Caco-2 (cell line): ENCODE data around the gene HRH4. TPM values are rescaled to one million over a fixed set of nuclear protein-coding genes. Genes with fewer than 3 reads are reported as not detected.

ENCODE experiments used
- BruUV-seq: library from RNA; stranded (reverse); fragments of 400-500 nt; replicated peaks from 2 replicates; lab custom pipeline; 2021; lab: Mats Ljungman, UMichigan
- CTCF ChIA-PET: fragments of 300-600 bp; sonication (Branson Sonifier 250); formaldehyde crosslinking; loops from one replicate; lab custom pipeline; 2022; ENCODE audit warnings: antibody characterized with exemption; lab: Charles Lee
- POLR2A ChIA-PET: fragments of 300-600 bp; sonication (Branson Sonifier 250); formaldehyde crosslinking; loops from one replicate; lab custom pipeline; 2022; ENCODE audit warnings: antibody characterized with exemption; lab: Charles Lee
- DNase-seq, 2 experiments: peaks; one replicate each; pipeline versions ENCODE4 v3.0.0 to v3.0.0-alpha.2; 2020 to 2022
- H3K27me3 ChIP-seq: replicated peaks from 2 replicates; pipeline ENCODE4 v1.6.0; 2011; ENCODE audit warnings: low read length; ENCODE audit not compliant: control insufficient read depth, insufficient read depth
- H3K36me3 ChIP-seq: 2 replicates; pipeline ENCODE4 v1.5.1; 2011; ENCODE audit warnings: low read length; ENCODE audit not compliant: control insufficient read depth, insufficient read depth
- H3K4me1 ChIP-seq: fragments of 250-450 bp; sonication (Bioruptor Pico); 2 replicates; pipeline ENCODE4 v1.5.1; 2020; ENCODE audit warnings: mild to moderate bottlenecking
- H3K4me3 ChIP-seq: 2 replicates; pipeline ENCODE4 v1.5.1; 2011; ENCODE audit warnings: low read depth, mild to moderate bottlenecking, control low read depth, low read length
- H3K9me3 ChIP-seq: fragments of 250-450 bp; sonication (Bioruptor Pico); 2 replicates; pipeline ENCODE4 v1.5.1; 2020; ENCODE audit warnings: mild to moderate bottlenecking, moderate library complexity
- H3K27ac Mint-ChIP-seq: one replicate; pipeline ENCODE4 v1.8.0; 2022; ENCODE audit warnings: mixed read lengths; ENCODE audit not compliant: unreplicated experiment
- H3K27me3 Mint-ChIP-seq: one replicate; pipeline ENCODE4 v1.8.0; 2022; ENCODE audit warnings: mixed read lengths; ENCODE audit not compliant: insufficient read depth, unreplicated experiment
- H3K36me3 Mint-ChIP-seq: one replicate; pipeline ENCODE4 v1.8.0; 2022; ENCODE audit warnings: mild to moderate bottlenecking, mixed read lengths; ENCODE audit not compliant: insufficient read depth, unreplicated experiment
- H3K4me1 Mint-ChIP-seq: one replicate; pipeline ENCODE4 v1.8.0; 2022; ENCODE audit warnings: low read depth, mixed read lengths; ENCODE audit not compliant: unreplicated experiment
- H3K4me3 Mint-ChIP-seq: one replicate; pipeline ENCODE4 v1.8.0; 2022; ENCODE audit warnings: mild to moderate bottlenecking, moderate library complexity, mixed read lengths; ENCODE audit not compliant: unreplicated experiment
- H3K9me3 Mint-ChIP-seq: one replicate; pipeline ENCODE4 v1.8.0; 2022; ENCODE audit warnings: mixed read lengths; ENCODE audit not compliant: unreplicated experiment
- intact Hi-C: fragments of 100-400 bp; cut with micrococcal nuclease; formaldehyde crosslinking; loops from one replicate; pipeline ENCODE4 v1.10.0; 2022; ENCODE audit not compliant: unreplicated experiment
- total RNA-seq: library from RNA; stranded (reverse); gene quantifications from 2 replicates; pipeline ENCODE4 v1.2.3, GENCODE V29; 2022
- TF ChIP-seq, protein P1 (sequence below), 2 experiments: fragments of 200-600 bp in 1 of 2; IDR thresholded peaks; 1 replicate in 1 of 2; 2 replicates in 1 of 2; pipeline versions ENCODE4 v1.5.1 to v1.8.0; 2011 to 2022; ENCODE audit warnings: antibody characterized with exemption in 1 of 2, control low read depth in 1 of 2, inconsistent platforms in 1 of 2, low read depth in 1 of 2, low read length in 1 of 2, mild to moderate bottlenecking in 1 of 2, moderate library complexity in 1 of 2; ENCODE audit not compliant: insufficient read depth in 1 of 2, severe bottlenecking in 1 of 2, unreplicated experiment in 1 of 2

Gene HRH4
- total RNA-seq, 1 experiment from 2014 or later: not detected

DNA sequence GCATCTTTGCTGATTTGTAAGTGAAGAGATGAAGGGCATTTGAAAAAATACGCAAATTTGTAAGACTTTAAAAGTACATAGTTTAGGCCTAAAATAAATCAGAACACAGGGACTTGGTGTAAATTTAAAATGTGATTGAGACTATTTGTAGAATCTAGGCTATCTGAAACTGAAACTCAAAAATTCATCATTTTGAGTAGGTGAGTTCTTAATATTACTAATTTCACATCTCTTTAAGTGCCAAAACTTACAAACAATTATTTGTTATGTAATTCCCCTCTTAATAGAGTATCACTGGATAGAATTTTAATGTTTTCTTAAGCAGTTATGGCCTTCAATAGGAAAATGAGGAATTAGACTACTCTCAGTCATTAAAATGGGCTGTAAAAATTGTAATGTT, 14.0 kb upstream of the HRH4 start:
- H3K4me3 Mint-ChIP-seq: no peak overlapping the region
- intact Hi-C loops: no loop called here
- TF ChIP-seq, protein P1, sequence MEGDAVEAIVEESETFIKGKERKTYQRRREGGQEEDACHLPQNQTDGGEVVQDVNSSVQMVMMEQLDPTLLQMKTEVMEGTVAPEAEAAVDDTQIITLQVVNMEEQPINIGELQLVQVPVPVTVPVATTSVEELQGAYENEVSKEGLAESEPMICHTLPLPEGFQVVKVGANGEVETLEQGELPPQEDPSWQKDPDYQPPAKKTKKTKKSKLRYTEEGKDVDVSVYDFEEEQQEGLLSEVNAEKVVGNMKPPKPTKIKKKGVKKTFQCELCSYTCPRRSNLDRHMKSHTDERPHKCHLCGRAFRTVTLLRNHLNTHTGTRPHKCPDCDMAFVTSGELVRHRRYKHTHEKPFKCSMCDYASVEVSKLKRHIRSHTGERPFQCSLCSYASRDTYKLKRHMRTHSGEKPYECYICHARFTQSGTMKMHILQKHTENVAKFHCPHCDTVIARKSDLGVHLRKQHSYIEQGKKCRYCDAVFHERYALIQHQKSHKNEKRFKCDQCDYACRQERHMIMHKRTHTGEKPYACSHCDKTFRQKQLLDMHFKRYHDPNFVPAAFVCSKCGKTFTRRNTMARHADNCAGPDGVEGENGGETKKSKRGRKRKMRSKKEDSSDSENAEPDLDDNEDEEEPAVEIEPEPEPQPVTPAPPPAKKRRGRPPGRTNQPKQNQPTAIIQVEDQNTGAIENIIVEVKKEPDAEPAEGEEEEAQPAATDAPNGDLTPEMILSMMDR (IDR thresholded peaks at IDR 0.05; ENCODE audit: insufficient read depth in 1 of 2, low read depth in 1 of 2, low read length in 1 of 2, severe bottlenecking in 1 of 2, unreplicated experiment in 1 of 2): no peak
- H3K27me3 Mint-ChIP-seq: no peaks in the 10 kb centered on the region
- Histone ChIP-seq H3K4me1 (no peaks in the 10 kb centered on the region), H3K27me3 (no peaks in the 10 kb centered on the region), H3K4me3 (no peak overlapping the region), H3K9me3 (no peaks in the 10 kb centered on the region), H3K36me3 (no peaks in the 10 kb centered on the region)
- H3K9me3 Mint-ChIP-seq: no peaks in the 10 kb centered on the region
- ChIA-PET POLR2A (no interaction called here), CTCF (no interaction called here)
- H3K4me1 Mint-ChIP-seq: peaks cover 5% of the 10 kb centered on the region
- peaks cover 13% of the 10 kb centered on the region for H3K36me3 Mint-ChIP-seq
- DNase-seq: no peak
- BruUV-seq: no TSS peak
- H3K27ac Mint-ChIP-seq: no peak overlapping the region

DNA sequence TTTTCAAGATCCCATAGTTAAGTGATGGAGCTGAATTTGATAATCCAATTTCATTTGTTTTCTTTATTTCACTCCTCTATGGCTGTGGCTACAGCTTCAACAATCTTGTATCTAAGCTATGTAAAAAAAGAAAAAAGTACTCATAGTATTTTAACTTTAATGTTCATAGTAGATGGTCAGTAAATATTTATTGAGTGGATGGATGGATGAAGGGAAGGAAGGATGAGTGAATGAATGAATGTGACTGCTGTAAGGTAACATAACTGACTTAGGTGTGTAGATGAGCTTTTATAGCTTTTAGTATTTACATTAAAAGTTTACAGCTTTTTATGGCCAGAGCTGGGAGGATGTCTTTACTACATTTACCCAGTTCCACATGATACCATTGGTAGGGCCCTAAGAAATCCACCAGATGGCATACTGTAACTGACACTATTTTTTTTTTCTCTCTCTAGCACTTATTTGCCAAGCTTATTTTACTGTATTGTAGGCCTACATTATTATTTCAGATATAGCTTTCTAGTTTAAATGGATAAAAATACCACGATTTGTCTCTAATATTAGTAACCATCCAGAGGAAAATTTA, 13.4 kb upstream of the HRH4 start:
- Histone ChIP-seq H3K4me1 (no peaks in the 10 kb centered on the region), H3K36me3 (no peaks in the 10 kb centered on the region), H3K27me3 (no peaks in the 10 kb centered on the region), H3K4me3 (no peak overlapping the region), H3K9me3 (no peaks in the 10 kb centered on the region)
- intact Hi-C loops: no loop called here
- peaks cover 13% of the 10 kb centered on the region for H3K36me3 Mint-ChIP-seq
- no peak overlapping the region for H3K4me3 Mint-ChIP-seq
- TF ChIP-seq, protein P1 (IDR thresholded peaks at IDR 0.05; ENCODE audit: insufficient read depth in 1 of 2, low read depth in 1 of 2, low read length in 1 of 2, severe bottlenecking in 1 of 2, unreplicated experiment in 1 of 2): no peak
- ChIA-PET CTCF (interaction anchor here (1.0 kb wide), 1 partner anchor 40 kb away, joined by 4 read pairs; no protein-coding TSS in a partner anchor), POLR2A (no interaction called here)
- no peak for DNase-seq
- H3K9me3 Mint-ChIP-seq: no peaks in the 10 kb centered on the region
- peaks cover 5% of the 10 kb centered on the region for H3K4me1 Mint-ChIP-seq
- no peak overlapping the region for H3K27ac Mint-ChIP-seq
- no peaks in the 10 kb centered on the region for H3K27me3 Mint-ChIP-seq
- BruUV-seq: no TSS peak

DNA sequence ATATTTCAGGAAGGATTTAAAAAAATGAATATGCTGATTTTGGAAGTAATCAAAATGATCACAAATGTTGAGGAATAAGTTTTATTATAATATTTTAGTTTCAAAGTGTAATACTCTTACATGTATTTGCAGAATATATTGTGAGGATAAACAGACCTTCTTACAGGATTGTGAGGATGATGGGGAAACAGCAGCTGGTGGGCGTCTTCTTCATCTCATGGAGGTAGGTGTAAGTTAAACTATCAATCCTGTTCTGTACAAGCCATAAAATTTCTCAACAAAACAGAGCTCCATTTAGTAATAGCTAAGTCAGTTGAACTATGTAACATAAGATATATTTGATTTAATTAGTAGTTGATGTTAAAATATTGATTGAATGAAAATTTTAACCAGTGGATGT, 12.5 kb upstream of the HRH4 start:
- Histone ChIP-seq H3K4me3 (no peak overlapping the region), H3K9me3 (no peaks in the 10 kb centered on the region), H3K36me3 (no peaks in the 10 kb centered on the region), H3K4me1 (no peaks in the 10 kb centered on the region), H3K27me3 (no peaks in the 10 kb centered on the region)
- no peak for DNase-seq
- POLR2A ChIA-PET: no interaction called here
- peaks cover 13% of the 10 kb centered on the region for H3K36me3 Mint-ChIP-seq
- CTCF ChIA-PET: no interaction called here
- BruUV-seq: no TSS peak
- TF ChIP-seq, protein P1 (IDR thresholded peaks at IDR 0.05; ENCODE audit: insufficient read depth in 1 of 2, low read depth in 1 of 2, low read length in 1 of 2, severe bottlenecking in 1 of 2, unreplicated experiment in 1 of 2): no peak
- no peak overlapping the region for H3K4me3 Mint-ChIP-seq
- H3K27me3 Mint-ChIP-seq: no peaks in the 10 kb centered on the region
- intact Hi-C loops: no loop called here
- peaks cover 5% of the 10 kb centered on the region for H3K4me1 Mint-ChIP-seq
- no peak overlapping the region for H3K27ac Mint-ChIP-seq
- no peaks in the 10 kb centered on the region for H3K9me3 Mint-ChIP-seq
